Adrenal gland (tissue), 12 donors: ENCODE data around the gene APOO. TPM values are rescaled to one million over a fixed set of nuclear protein-coding genes. Genes with fewer than 3 reads are reported as not detected.

Experiments used
- DNase-seq, 7 donors: peaks; one replicate each; pipeline ENCODE4 v3.0.0-alpha.2; 2019 to 2020
- H3K27ac ChIP-seq, 5 donors: fragments of 200-600 bp; sonication (generic) in 4 of 5; 1 replicate in 3 of 5; 2 replicates in 2 of 5; pipeline versions ENCODE4 v1.5.1 to v1.8.0; 2016 to 2020; ENCODE audit warnings: mild to moderate bottlenecking in 1 of 5
- H3K27me3 ChIP-seq: fragments of 200-600 bp; 2 replicates; pipeline ENCODE4 v1.8.0; 2021
- H3K36me3 ChIP-seq, 2 donors: fragments of 200-600 bp; replicated peaks in 1 of 2; 1 replicate in 1 of 2; 2 replicates in 1 of 2; pipeline versions ENCODE4 v1.5.1 to v1.8.0; 2018 to 2022
- H3K4me1 ChIP-seq, 2 donors: fragments of 200-600 bp; replicated peaks in 1 of 2; 1 replicate in 1 of 2; 2 replicates in 1 of 2; pipeline versions ENCODE4 v1.5.1 to v1.8.0; 2018 to 2021
- H3K4me3 ChIP-seq, 4 donors: fragments of 200-600 bp; sonication (generic) in 3 of 4; one replicate each; pipeline ENCODE4 v1.5.1; 2016 to 2018
- H3K9me3 ChIP-seq, 3 donors: fragments of 200-600 bp; sonication (generic) in 1 of 3; replicated peaks in 1 of 3; 1 replicate in 2 of 3; 2 replicates in 1 of 3; pipeline versions ENCODE4 v1.5.1 to v1.8.0; 2016 to 2021
- POLR2A ChIP-seq, 2 donors: fragments of 450-650 bp; IDR thresholded peaks; one replicate each; pipeline ENCODE4 v1.6.1; 2017; ENCODE audit warnings: antibody characterized with exemption in 2 of 2, mild to moderate bottlenecking in 2 of 2, moderate library complexity in 1 of 2
- WGBS, 4 donors: extraction: QIAGEN DNeasy Blood & Tissue Kit in 2 of 4; methylation state at CpG; one replicate each; pipeline versions ENCODE4 v1.1.5 to v1.1.7; 2013 to 2017; 5-methylcytosine and 5-hydroxymethylcytosine counted together
- intact Hi-C, 2 donors: fragments of 100-400 bp; cut with DNase I; formaldehyde crosslinking; loops; one replicate each; pipeline versions ENCODE4 v1.14.1 to v1.15.0; 2022 to 2023
- polyA plus RNA-seq, 3 donors: library from polyadenylated mRNA; stranded (reverse); fragments of 200-250 nt in 2 of 3; fragments of 350-450 nt in 1 of 3; fragmentation: Illumina TruSeq in 1 of 3; extraction: RNeasy Lipid Tissue Mini Kit (QIAGEN cat#74804) in 1 of 3; gene quantifications; one replicate each; pipeline ENCODE4 v1.2.3, GENCODE V29; 2013 to 2014
- total RNA-seq, 9 donors: library from RNA; depleted of rRNA in 4 of 9; stranded (reverse); fragments of >200 nt in 4 of 9; fragments of 120-200 nt in 1 of 9; fragmentation: NEBNext Ultra II Directional in 1 of 9; extraction: Animal tissue kit (Norgen Biotek cat#: 25700) in 1 of 9; gene quantifications; one replicate each; pipeline versions ENCODE4 v1.1.0 to v1.2.4, GENCODE V29; 2013 to 2023
- TF ChIP-seq, protein P1 (sequence below), 6 experiments: fragments of 450-650 bp in 4 of 6; fragments of 200-600 bp in 2 of 6; sonication (generic) in 1 of 6; IDR thresholded peaks; 1 replicate in 5 of 6; 2 replicates in 1 of 6; pipeline versions ENCODE4 v1.5.1 to v1.8.0; 2016 to 2021; ENCODE audit warnings: antibody characterized with exemption in 6 of 6, mild to moderate bottlenecking in 2 of 6, moderate library complexity in 1 of 6
- donor health status: healthy with polysubstance abuse.
- donor health status: Bipolar disorder and iron deficiency.
- donor health status: DM: yes; HTN: yes; CAD: no.
- donor health status: DM: no; HTN: no; CAD: no.
- donor health status: DM: no; HTN: no; CAD: no.
- donor health status: DM: yes; HTN: yes; CAD: no.

APOO gene
- total and polyA plus RNA-seq, 12 donors: 12.9 to 177 (median 27.3) TPM

DNA sequence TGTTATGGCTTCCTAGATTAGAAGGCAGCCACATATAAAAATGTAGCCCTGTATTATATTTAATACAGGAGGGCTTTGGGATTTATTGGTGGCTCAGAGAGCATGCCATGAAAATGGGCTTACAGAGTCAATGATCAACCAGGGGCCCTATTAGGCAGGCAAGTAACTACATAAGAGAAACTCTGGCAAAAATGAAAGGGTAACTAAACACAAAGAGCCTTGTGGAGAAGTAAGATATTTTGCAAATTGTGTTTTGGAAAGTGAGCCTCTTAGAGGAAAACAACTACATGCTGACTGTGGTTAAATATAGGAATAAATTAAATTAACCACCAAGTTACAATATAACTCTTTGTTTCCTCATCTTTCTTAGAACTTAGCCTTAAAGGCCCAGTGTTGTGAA is 119.2 kb downstream of the APOO start:
- Histone ChIP-seq H3K4me1 (no peaks in the 10 kb centered on the region), H3K36me3 (no peaks in the 10 kb centered on the region), H3K27ac (peak overlapping the region in 1 of 5 donors; percentile 2), H3K4me3 (no peak overlapping the region), H3K27me3 (no peaks in the 10 kb centered on the region), H3K9me3 (no peaks in the 10 kb centered on the region)
- TF ChIP-seq POLR2A (IDR thresholded peaks at IDR 0.05): no peak
- TF ChIP-seq, protein P1, sequence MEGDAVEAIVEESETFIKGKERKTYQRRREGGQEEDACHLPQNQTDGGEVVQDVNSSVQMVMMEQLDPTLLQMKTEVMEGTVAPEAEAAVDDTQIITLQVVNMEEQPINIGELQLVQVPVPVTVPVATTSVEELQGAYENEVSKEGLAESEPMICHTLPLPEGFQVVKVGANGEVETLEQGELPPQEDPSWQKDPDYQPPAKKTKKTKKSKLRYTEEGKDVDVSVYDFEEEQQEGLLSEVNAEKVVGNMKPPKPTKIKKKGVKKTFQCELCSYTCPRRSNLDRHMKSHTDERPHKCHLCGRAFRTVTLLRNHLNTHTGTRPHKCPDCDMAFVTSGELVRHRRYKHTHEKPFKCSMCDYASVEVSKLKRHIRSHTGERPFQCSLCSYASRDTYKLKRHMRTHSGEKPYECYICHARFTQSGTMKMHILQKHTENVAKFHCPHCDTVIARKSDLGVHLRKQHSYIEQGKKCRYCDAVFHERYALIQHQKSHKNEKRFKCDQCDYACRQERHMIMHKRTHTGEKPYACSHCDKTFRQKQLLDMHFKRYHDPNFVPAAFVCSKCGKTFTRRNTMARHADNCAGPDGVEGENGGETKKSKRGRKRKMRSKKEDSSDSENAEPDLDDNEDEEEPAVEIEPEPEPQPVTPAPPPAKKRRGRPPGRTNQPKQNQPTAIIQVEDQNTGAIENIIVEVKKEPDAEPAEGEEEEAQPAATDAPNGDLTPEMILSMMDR (IDR thresholded peaks at IDR 0.05): no peak
- no peak for DNase-seq
- intact Hi-C loops: loop anchor here in 1 of 2 donors (10.0 kb wide), 1 partner anchor 116 kb away; the partner anchor contains the start of genes APOO and CXorf58

DNA sequence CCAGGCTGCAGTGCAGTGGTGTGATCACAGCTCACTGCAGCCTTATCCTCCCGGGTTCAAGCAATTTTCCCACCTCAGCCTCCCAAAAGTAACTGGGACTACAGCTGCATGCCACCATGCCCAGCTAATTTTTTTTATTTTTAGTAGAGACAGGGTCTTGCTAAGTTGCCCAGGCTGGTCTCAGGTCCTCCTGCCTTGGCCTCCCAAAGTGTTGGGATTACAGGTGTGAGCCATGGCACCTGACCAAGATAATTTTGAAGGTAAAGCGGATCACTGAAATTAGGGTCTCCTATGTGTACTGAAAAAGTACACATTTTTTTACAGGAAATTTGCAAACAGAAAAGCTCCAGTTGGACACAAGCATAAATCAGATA is 120.0 kb downstream of the APOO start:
- no peak for DNase-seq
- Histone ChIP-seq H3K4me1 (no peaks in the 10 kb centered on the region), H3K36me3 (no peaks in the 10 kb centered on the region), H3K4me3 (no peak overlapping the region), H3K27ac (peak overlapping the region in 1 of 5 donors; percentile 34), H3K9me3 (no peaks in the 10 kb centered on the region), H3K27me3 (no peaks in the 10 kb centered on the region)
- TF ChIP-seq, protein P1 (IDR thresholded peaks at IDR 0.05): no peak
- TF ChIP-seq POLR2A (IDR thresholded peaks at IDR 0.05): no peak
- WGBS, 4 donors: 83 to 93% (median 86%) methylated on average over 2 of the region's 2 CpGs
- intact Hi-C loops: loop anchor here in 1 of 2 donors (10.0 kb wide), 1 partner anchor 117 kb away; the partner anchor contains the start of genes APOO and CXorf58

DNA sequence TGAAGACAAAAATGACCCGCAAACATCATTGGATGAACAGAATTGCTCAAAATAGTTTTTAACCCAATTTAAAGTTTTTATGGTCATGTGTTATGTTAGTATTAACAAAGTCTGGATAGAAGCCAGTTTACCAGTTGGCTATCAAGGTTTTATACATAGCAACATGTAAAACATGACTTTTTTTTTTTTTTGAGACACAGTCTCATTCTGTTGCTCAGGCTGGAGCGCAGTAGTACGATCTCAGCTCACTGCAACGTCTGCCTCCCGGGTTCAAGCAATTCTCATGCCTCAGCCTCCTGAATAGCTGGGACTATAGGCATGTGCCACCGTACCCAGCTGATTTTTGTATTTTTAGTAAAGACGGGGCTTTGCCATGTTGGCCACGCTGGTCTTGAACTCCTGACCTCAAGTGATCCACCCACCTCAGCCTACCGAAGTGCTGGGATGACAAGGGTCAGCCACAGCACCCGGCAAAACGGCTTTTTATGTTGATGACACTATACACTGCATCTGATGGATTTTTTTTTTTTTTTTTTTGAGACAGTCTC is 121.4 kb downstream of the APOO start:
- no peaks in the 10 kb centered on the region for H3K27me3 ChIP-seq
- no peaks in the 10 kb centered on the region for H3K36me3 ChIP-seq
- peak; percentile 30 to 36 for TF ChIP-seq POLR2A (IDR thresholded peaks at IDR 0.05)
- TF ChIP-seq, protein P1 (IDR thresholded peaks at IDR 0.05): no peak
- no peaks in the 10 kb centered on the region for H3K9me3 ChIP-seq
- 77 to 81% (median 79%) methylated on average over 11 of the region's 11 CpGs for WGBS, 4 donors
- H3K4me1 ChIP-seq: no peaks in the 10 kb centered on the region
- intact Hi-C loops: loop anchor here in 1 of 2 donors (10.0 kb wide), 1 partner anchor 118 kb away; the partner anchor contains the start of genes APOO and CXorf58
- H3K27ac ChIP-seq: peak overlapping the region in 1 of 5 donors; percentile 17
- DNase-seq: peak in 1 of 7 donors; percentile 46
- peak overlapping the region in 1 of 4 donors; percentile 75 for H3K4me3 ChIP-seq

DNA sequence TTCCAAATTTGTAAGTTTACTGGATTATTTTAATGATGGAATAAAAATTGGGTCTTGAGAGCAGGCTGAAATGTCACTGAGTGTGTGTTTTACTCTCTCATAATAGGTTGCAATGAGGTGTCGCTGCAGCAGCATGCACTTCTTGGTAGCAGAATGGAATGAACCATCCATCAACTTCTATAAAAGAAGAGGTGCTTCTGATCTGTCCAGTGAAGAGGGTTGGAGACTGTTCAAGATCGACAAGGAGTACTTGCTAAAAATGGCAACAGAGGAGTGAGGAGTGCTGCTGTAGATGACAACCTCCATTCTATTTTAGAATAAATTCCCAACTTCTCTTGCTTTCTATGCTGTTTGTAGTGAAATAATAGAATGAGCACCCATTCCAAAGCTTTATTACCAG is 122.2 kb downstream of the APOO start:
- Histone ChIP-seq H3K27ac (peak overlapping the region in 2 of 5 donors; percentile 94 to 97), H3K4me3 (peak overlapping the region in 1 of 4 donors; percentile 75)
- intact Hi-C loops: loop anchor here in 1 of 2 donors (10.0 kb wide), 1 partner anchor 119 kb away; the partner anchor contains the start of genes APOO and CXorf58

More for the DNA sequence above, 122.2 kb downstream of the APOO start:
- H3K4me1 ChIP-seq: no peaks in the 10 kb centered on the region
- no peaks in the 10 kb centered on the region for H3K9me3 ChIP-seq
- H3K27me3 ChIP-seq: no peaks in the 10 kb centered on the region
- 61 to 81% (median 65%) methylated on average over 2 of the region's 2 CpGs; no CpG with 5 or more reads in 1 of the 4 donors for WGBS, 4 donors
- H3K36me3 ChIP-seq: no peaks in the 10 kb centered on the region
- no peak for DNase-seq
- TF ChIP-seq, protein P1 (IDR thresholded peaks at IDR 0.05): no peak
- peak in 1 of 2 donors; percentile 14 for TF ChIP-seq POLR2A (IDR thresholded peaks at IDR 0.05)
